TTC549 (cell line): ENCODE results near the gene CAMK2D.

Experiments
- FAIRE-seq: peaks from 2 replicates; lab custom pipeline; 2012; peaks lifted over from hg19 to GRCh38; lab: Jason Lieb, UNC

The CAMK2D gene

GRCh38 chr4:113471146-113471860 is 290.2 kb downstream of the CAMK2D start:
- FAIRE-seq = no peak

- no peak for FAIRE-seq
These were observed 291.6 kb downstream of the CAMK2D start for GRCh38 chr4:113469926-113470325.

- no peak for FAIRE-seq
These were observed 292.5 kb downstream of the CAMK2D start for GRCh38 chr4:113469023-113469390.

GRCh38 chr4:113468165-113469022 is 293.1 kb downstream of the CAMK2D start:
- FAIRE-seq = peak; percentile 95

- no peak for FAIRE-seq
These were observed 294.0 kb downstream of the CAMK2D start for GRCh38 chr4:113467581-113467980.

- FAIRE-seq = no peak
These were observed 299.3 kb downstream of the CAMK2D start for GRCh38 chr4:113462286-113462685.

- FAIRE-seq = no peak
These were observed 300.3 kb downstream of the CAMK2D start for GRCh38 chr4:113461281-113461680.

GRCh38 chr4:113457886-113458285 is 303.7 kb downstream of the CAMK2D start:
- FAIRE-seq = no peak

- FAIRE-seq = no peak
These were observed 304.4 kb downstream of the CAMK2D start for GRCh38 chr4:113457121-113457520.

GRCh38 chr4:113455061-113455460 is 306.5 kb downstream of the CAMK2D start:
- no peak for FAIRE-seq

GRCh38 chr4:113452868-113453620 is 308.5 kb downstream of the CAMK2D start:
- FAIRE-seq = no peak

- no peak for FAIRE-seq
These were observed 309.4 kb downstream of the CAMK2D start for GRCh38 chr4:113452152-113452551.

GRCh38 chr4:113450295-113451080 is 311.1 kb downstream of the CAMK2D start:
- FAIRE-seq = no peak

GRCh38 chr4:113449410-113449974 is 312.0 kb downstream of the CAMK2D start:
- no peak for FAIRE-seq

- no peak for FAIRE-seq
These were observed 313.8 kb downstream of the CAMK2D start for GRCh38 chr4:113447769-113448168.

GRCh38 chr4:113447061-113447460 is 314.5 kb downstream of the CAMK2D start:
- no peak for FAIRE-seq

GRCh38 chr4:113446019-113446418 is 315.5 kb downstream of the CAMK2D start:
- FAIRE-seq = no peak

- FAIRE-seq = no peak
These were observed 316.3 kb downstream of the CAMK2D start for GRCh38 chr4:113445286-113445685.

GRCh38 chr4:113444386-113444785 is 317.2 kb downstream of the CAMK2D start:
- no peak for FAIRE-seq

GRCh38 chr4:113442826-113443225 is 318.7 kb downstream of the CAMK2D start:
- no peak for FAIRE-seq

GRCh38 chr4:113440371-113440770 is 321.2 kb downstream of the CAMK2D start:
- no peak for FAIRE-seq

- no peak for FAIRE-seq
These were observed 322.9 kb downstream of the CAMK2D start for GRCh38 chr4:113438596-113438995.
